Epidermal melanocyte (primary cell): ENCODE data around the gene STRN4.

Source experiments
- DNase-seq: peaks from one replicate; pipeline ENCODE4 v3.0.0; 2011; ENCODE audit warnings: low spot score; ENCODE audit not compliant: insufficient read length

Gene STRN4

GRCh38 chr19:46726551-46726950 is 19.7 kb downstream of the STRN4 start:
- DNase-seq, result no peak

- DNase-seq, result no peak
Observed at GRCh38 chr19:46725859-46726393, 20.3 kb downstream of the STRN4 start.

GRCh38 chr19:46725036-46725820 is 21.0 kb downstream of the STRN4 start:
- no peak for DNase-seq

- DNase-seq, result no peak
Observed at GRCh38 chr19:46724468-46724867, 21.8 kb downstream of the STRN4 start.

- no peak for DNase-seq
Observed at GRCh38 chr19:46723471-46723870, 22.8 kb downstream of the STRN4 start.

- DNase-seq, result no peak
Observed at GRCh38 chr19:46723023-46723461, 23.2 kb downstream of the STRN4 start.

GRCh38 chr19:46722421-46723022 is 23.7 kb downstream of the STRN4 start:
- DNase-seq, result no peak

- no peak for DNase-seq
Observed at GRCh38 chr19:46722004-46722380, 24.3 kb downstream of the STRN4 start.

- DNase-seq, result no peak
Observed at GRCh38 chr19:46721269-46722003, 24.8 kb downstream of the STRN4 start.

- no peak for DNase-seq
Observed at GRCh38 chr19:46720503-46721239, 25.6 kb downstream of the STRN4 start.

- no peak for DNase-seq
Observed at GRCh38 chr19:46719629-46720502, 26.4 kb downstream of the STRN4 start.

- no peak for DNase-seq
Observed at GRCh38 chr19:46718934-46719622, 27.2 kb downstream of the STRN4 start.

- DNase-seq, result no peak
Observed at GRCh38 chr19:46718157-46718933, 27.9 kb downstream of the STRN4 start.

GRCh38 chr19:46717716-46718143 is 28.5 kb downstream of the STRN4 start:
- no peak for DNase-seq

- DNase-seq, result peak; percentile 96
Observed at GRCh38 chr19:46717034-46717715, 29.1 kb downstream of the STRN4 start, which contains the start of gene PRKD2. PRKD2 (minus strand) TSS chr19:46717114; CDS start chr19:46716370, 744 bp downstream.

- DNase-seq, result no peak
Observed at GRCh38 chr19:46716672-46717033, 29.6 kb downstream of the STRN4 start.

GRCh38 chr19:46715975-46716671 is 30.1 kb downstream of the STRN4 start:
- DNase-seq, result no peak

- no peak for DNase-seq
Observed at GRCh38 chr19:46715620-46715974, 30.7 kb downstream of the STRN4 start.
